Vagina (tissue), 2 donors: Measurements from ENCODE around the gene DYNLT3. TPM values are rescaled to one million over a fixed set of nuclear protein-coding genes. Genes with fewer than 3 reads are reported as not detected.

ENCODE experiments used
- DNase-seq, 2 donors: peaks; one replicate each; pipeline ENCODE4 v3.0.0-alpha.2; 2017; ENCODE audit errors: extremely low spot score in 2 of 2
- H3K27ac ChIP-seq: fragments of 200-600 bp; sonication (generic); one replicate; pipeline ENCODE4 v1.5.1; 2019
- H3K27me3 ChIP-seq: fragments of 200-600 bp; sonication (generic); one replicate; pipeline ENCODE4 v1.5.1; 2019
- H3K36me3 ChIP-seq, 2 donors: fragments of 200-600 bp; sonication (generic); one replicate each; pipeline ENCODE4 v1.5.1; 2017 to 2019
- H3K4me1 ChIP-seq: fragments of 200-600 bp; sonication (generic); one replicate; pipeline ENCODE4 v1.5.1; 2019
- H3K4me3 ChIP-seq, 2 donors: fragments of 200-600 bp; sonication (generic); 1 replicate in 1 of 2; 2 replicates in 1 of 2; pipeline ENCODE4 v1.5.1; 2016 to 2019
- H3K9me3 ChIP-seq: fragments of 200-600 bp; sonication (generic); one replicate; pipeline ENCODE4 v1.5.1; 2019
- POLR2A ChIP-seq, 2 donors: fragments of 450-650 bp; IDR thresholded peaks; one replicate each; pipeline ENCODE4 v1.6.1; 2017; ENCODE audit warnings: antibody characterized with exemption in 2 of 2, mild to moderate bottlenecking in 2 of 2, moderate library complexity in 2 of 2
- POLR2AphosphoS5 ChIP-seq, 2 donors: sonication (generic); formaldehyde crosslinking; IDR thresholded peaks; one replicate each; pipeline ENCODE4 v1.9.0; 2017; ENCODE audit warnings: antibody characterized with exemption in 2 of 2, mild to moderate bottlenecking in 2 of 2, low read depth in 1 of 2; ENCODE audit not compliant: insufficient read depth in 1 of 2
- intact Hi-C: fragments of 100-400 bp; cut with DNase I; formaldehyde crosslinking; loops from one replicate; pipeline ENCODE4 v1.15.1; 2023
- total RNA-seq: library from RNA; depleted of rRNA; stranded (reverse); fragments of >200 nt; gene quantifications from one replicate; pipeline ENCODE4 v1.2.3, GENCODE V29; 2016
- TF ChIP-seq, protein P1 (sequence below), 3 experiments: fragments of 450-650 bp in 2 of 3; fragments of 200-600 bp in 1 of 3; sonication (generic) in 1 of 3; IDR thresholded peaks; one replicate each; pipeline ENCODE4 v1.5.1; 2017 to 2019; ENCODE audit warnings: antibody characterized with exemption in 3 of 3, mild to moderate bottlenecking in 2 of 3, moderate library complexity in 2 of 3

The DYNLT3 gene, protein sequence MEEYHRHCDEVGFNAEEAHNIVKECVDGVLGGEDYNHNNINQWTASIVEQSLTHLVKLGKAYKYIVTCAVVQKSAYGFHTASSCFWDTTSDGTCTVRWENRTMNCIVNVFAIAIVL
- total RNA-seq, result 18.7 TPM

DNA sequence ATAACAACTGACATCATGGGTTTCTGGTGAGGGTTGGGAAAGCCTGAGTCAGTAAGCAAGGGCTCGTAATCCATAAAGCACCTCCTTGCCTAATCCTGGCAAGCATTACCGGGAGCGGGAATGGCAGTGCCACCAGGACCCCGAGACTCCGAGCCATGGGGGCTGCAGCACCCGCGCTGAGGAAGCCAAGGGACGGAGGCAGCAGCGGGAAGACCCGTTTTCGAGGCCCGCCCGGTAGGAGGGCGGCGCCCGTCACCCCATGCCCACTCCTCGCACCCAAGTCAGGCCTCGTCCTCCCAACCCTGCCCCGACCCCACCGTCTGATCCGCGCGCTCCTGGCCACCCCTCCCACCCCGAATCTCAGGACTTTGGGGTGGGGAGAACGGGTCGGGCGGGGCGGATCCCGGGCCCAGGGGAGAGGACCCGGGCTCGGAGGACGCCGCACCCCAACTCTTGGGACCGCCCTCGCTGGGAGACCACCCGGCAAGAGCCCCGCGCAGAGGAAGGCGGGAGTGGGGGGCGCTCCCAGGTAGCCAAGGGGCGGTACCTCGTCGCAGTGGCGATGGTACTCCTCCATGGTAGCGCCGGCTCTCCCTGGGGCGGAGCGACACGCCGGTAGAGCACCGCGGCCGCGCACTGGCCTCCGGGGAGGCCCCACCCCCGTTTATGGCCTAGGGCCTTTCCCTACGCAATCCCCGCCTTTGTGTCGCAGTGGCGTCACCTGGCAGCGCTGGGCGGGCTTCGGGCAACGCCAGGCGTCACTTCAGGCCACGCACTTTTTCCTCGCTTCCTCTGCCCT lies at the start of gene DYNLT3:
Gene DYNLT3 (minus strand): TSS at position 638 of the 799 bp plus-strand sequence. CDS start 61 bp downstream, at position 577.
- no peak for DNase-seq
- no peaks in the 10 kb centered on the region for H3K9me3 ChIP-seq
- peak within 1 kb of the TSS; percentile 56 to 77 for H3K4me3 ChIP-seq
- TF ChIP-seq, protein P1, sequence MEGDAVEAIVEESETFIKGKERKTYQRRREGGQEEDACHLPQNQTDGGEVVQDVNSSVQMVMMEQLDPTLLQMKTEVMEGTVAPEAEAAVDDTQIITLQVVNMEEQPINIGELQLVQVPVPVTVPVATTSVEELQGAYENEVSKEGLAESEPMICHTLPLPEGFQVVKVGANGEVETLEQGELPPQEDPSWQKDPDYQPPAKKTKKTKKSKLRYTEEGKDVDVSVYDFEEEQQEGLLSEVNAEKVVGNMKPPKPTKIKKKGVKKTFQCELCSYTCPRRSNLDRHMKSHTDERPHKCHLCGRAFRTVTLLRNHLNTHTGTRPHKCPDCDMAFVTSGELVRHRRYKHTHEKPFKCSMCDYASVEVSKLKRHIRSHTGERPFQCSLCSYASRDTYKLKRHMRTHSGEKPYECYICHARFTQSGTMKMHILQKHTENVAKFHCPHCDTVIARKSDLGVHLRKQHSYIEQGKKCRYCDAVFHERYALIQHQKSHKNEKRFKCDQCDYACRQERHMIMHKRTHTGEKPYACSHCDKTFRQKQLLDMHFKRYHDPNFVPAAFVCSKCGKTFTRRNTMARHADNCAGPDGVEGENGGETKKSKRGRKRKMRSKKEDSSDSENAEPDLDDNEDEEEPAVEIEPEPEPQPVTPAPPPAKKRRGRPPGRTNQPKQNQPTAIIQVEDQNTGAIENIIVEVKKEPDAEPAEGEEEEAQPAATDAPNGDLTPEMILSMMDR (IDR thresholded peaks at IDR 0.05), result no peak
- TF ChIP-seq POLR2AphosphoS5 (IDR thresholded peaks at IDR 0.05; ENCODE audit: insufficient read depth in 1 of 2, low read depth in 1 of 2), result peak in 1 of 2 donors; percentile 92
- peak in 1 of 2 donors; percentile 71 for TF ChIP-seq POLR2A (IDR thresholded peaks at IDR 0.05)
- no peaks in the 10 kb centered on the region for H3K36me3 ChIP-seq
- no peaks in the 10 kb centered on the region for H3K27me3 ChIP-seq
- peaks cover 7% of the 10 kb centered on the region for H3K4me1 ChIP-seq
- peak within 1 kb of the TSS; percentile 83 for H3K27ac ChIP-seq
- intact Hi-C loops, result loop anchor here (5.0 kb wide), 1 partner anchor 375 kb away; the partner anchor contains the start of gene SRPX

DNA sequence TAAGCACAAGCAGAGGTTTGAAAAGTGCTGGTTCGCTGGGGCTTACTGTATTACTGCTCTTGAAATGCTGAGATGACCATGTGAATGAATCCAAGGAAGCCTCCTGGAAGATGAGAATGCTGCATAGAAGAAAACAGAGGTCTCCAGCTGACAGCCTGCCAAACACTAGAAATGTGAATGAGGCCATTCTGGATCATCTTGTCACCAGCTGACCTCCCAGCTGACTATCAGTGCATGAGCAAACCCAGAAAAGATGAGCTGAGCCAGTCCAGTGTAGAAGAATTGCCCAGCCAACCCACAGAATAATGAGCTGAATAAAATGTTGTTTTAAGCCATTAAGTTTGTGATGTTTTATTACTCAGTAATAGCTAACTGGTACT lies 49.1 kb upstream of the DYNLT3 start:
- no peak for DNase-seq
- Histone ChIP-seq H3K27ac (no peak overlapping the region), H3K9me3 (no peaks in the 10 kb centered on the region), H3K4me3 (no peak overlapping the region), H3K36me3 (no peaks in the 10 kb centered on the region), H3K27me3 (no peaks in the 10 kb centered on the region), H3K4me1 (no peaks in the 10 kb centered on the region)
- intact Hi-C loops, result no loop called here
- TF ChIP-seq POLR2A (IDR thresholded peaks at IDR 0.05) (no peak), POLR2AphosphoS5 (IDR thresholded peaks at IDR 0.05; ENCODE audit: insufficient read depth in 1 of 2, low read depth in 1 of 2) (no peak)
- TF ChIP-seq, protein P1 (IDR thresholded peaks at IDR 0.05), result no peak

DNA sequence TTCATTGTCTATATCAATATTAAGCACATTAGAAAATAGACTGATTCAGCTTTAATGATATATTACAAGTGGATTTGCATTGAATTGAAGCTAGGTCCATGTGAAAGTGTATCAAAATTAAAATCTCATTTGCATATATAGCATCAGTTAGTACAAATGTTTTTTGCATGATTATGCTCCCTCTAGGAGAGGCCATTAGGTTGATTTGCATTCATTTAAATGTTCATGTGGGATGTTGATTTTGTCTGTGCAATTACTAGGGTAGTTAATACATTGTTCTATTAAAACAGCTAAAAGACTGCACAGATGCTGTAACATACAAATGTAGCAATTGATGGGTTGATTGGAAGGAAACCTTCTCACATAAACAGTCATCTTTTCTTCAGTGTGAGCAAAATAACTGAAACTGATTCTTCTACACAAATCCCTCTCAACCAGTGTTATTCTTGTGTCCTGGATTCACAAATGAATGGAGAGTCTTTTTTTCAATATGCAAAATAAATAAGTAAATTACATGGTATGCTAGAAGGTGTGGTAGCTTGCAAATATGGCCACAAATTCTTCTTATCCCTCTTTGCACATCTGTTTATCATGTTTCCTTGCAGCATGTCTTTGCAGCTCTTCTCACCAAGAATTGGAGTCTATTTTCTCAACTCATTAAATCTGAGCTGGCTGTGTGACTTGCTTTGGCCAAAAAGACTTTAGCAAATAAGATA lies 48.6 kb upstream of the DYNLT3 start:
- no peaks in the 10 kb centered on the region for H3K36me3 ChIP-seq
- no peak for TF ChIP-seq POLR2A (IDR thresholded peaks at IDR 0.05)
- TF ChIP-seq, protein P1 (IDR thresholded peaks at IDR 0.05), result no peak
- TF ChIP-seq POLR2AphosphoS5 (IDR thresholded peaks at IDR 0.05; ENCODE audit: insufficient read depth in 1 of 2, low read depth in 1 of 2), result no peak
- H3K27me3 ChIP-seq, result no peaks in the 10 kb centered on the region
- H3K9me3 ChIP-seq, result no peaks in the 10 kb centered on the region
- no peak for DNase-seq
- H3K4me3 ChIP-seq, result no peak overlapping the region
- intact Hi-C loops, result no loop called here
- H3K27ac ChIP-seq, result no peak overlapping the region
- no peaks in the 10 kb centered on the region for H3K4me1 ChIP-seq

DNA sequence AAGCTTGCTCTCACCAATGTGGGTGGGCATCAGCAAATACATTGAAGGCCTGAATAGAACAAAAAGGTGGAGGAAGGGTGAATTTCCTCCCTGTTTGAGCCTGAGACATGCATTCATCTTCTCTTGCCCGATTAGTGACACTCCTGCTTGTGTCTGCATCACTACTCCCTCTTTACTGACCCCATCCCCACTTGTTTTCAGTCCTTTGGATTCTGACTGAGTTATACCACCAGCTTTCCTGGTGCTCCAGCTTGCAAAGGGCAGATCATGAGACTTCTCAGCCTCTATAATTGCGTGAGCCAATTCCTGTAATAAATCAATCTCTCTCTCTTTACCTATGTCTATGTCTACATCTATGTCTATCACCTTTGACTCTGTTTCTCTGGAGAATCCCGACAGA lies 47.4 kb upstream of the DYNLT3 start:
- Histone ChIP-seq H3K9me3 (no peaks in the 10 kb centered on the region), H3K4me3 (no peak overlapping the region), H3K36me3 (no peaks in the 10 kb centered on the region), H3K27me3 (no peaks in the 10 kb centered on the region), H3K27ac (no peak overlapping the region), H3K4me1 (no peaks in the 10 kb centered on the region)
- TF ChIP-seq POLR2A (IDR thresholded peaks at IDR 0.05) (no peak), POLR2AphosphoS5 (IDR thresholded peaks at IDR 0.05; ENCODE audit: insufficient read depth in 1 of 2, low read depth in 1 of 2) (no peak)
- TF ChIP-seq, protein P1 (IDR thresholded peaks at IDR 0.05), result no peak
- intact Hi-C loops, result no loop called here
- no peak for DNase-seq
